Endometrium (tissue), 2 donors: ENCODE results near the gene OSGIN1.

Experiments used
- FAIRE-seq: peaks from 2 replicates; lab custom pipeline; 2012; peaks lifted over from hg19 to GRCh38; lab: Jason Lieb, UNC
- donor health status: control.
- donor health status: control.

OSGIN1 gene

GRCh38 chr16:83958846-83959565, 6.0 kb downstream of the OSGIN1 start:
- FAIRE-seq = no peak

GRCh38 chr16:83959656-83960434, 6.8 kb downstream of the OSGIN1 start:
- FAIRE-seq = no peak

GRCh38 chr16:83960521-83961249, 7.6 kb downstream of the OSGIN1 start:
- no peak for FAIRE-seq

- FAIRE-seq = no peak
These were observed 8.6 kb downstream of the OSGIN1 start for GRCh38 chr16:83961591-83961990.

- FAIRE-seq = no peak
These were observed 10.5 kb downstream of the OSGIN1 start for GRCh38 chr16:83963277-83964119.

- no peak for FAIRE-seq
These were observed 11.8 kb downstream of the OSGIN1 start for GRCh38 chr16:83964684-83965443.

GRCh38 chr16:83965444-83966152, 12.6 kb downstream of the OSGIN1 start:
- no peak for FAIRE-seq

GRCh38 chr16:83966153-83966696, 13.2 kb downstream of the OSGIN1 start:
- no peak for FAIRE-seq

GRCh38 chr16:83967091-83967490, 14.1 kb downstream of the OSGIN1 start:
- no peak for FAIRE-seq

GRCh38 chr16:83967838-83968305, 14.8 kb downstream of the OSGIN1 start, which contains the start of gene NECAB2:
NECAB2 (plus strand) TSS chr16:83968244; CDS start chr16:83968649, 405 bp downstream.
- FAIRE-seq = no peak

- FAIRE-seq = no peak
These were observed 15.3 kb downstream of the OSGIN1 start for GRCh38 chr16:83968306-83968851.

- FAIRE-seq = no peak
These were observed 16.0 kb downstream of the OSGIN1 start for GRCh38 chr16:83968891-83969649.

GRCh38 chr16:83969771-83970429, 16.9 kb downstream of the OSGIN1 start:
- FAIRE-seq = no peak

GRCh38 chr16:83970430-83970815, 17.4 kb downstream of the OSGIN1 start:
- FAIRE-seq = no peak

GRCh38 chr16:83971165-83972130, 18.4 kb downstream of the OSGIN1 start:
- no peak for FAIRE-seq

- FAIRE-seq = no peak
These were observed 19.4 kb downstream of the OSGIN1 start for GRCh38 chr16:83972256-83973008.
